ENCODE results near the gene PAM16.

GRCh38 chr16:4328782-4329775, 22.0 kb downstream of the PAM16 start:
- TF ChIP-seq CTCF (IDR thresholded peaks at IDR 0.05; ENCODE audit: low read depth, low read length, missing input control) (no peak), YY1 (IDR thresholded peaks at IDR 0.05) (no peak), RXRA (IDR thresholded peaks at IDR 0.05) (no peak), GABPA (IDR thresholded peaks at IDR 0.05 in 1 of 2, conservative IDR thresholded peaks at IDR 0.05 in 1 of 2) (no peak), REST (IDR thresholded peaks at IDR 0.05) (no peak), TAF1 (conservative IDR thresholded peaks at IDR 0.05) (no peak)
